Neuronal stem cell (in vitro differentiated cells): ENCODE results near the gene TAC3.
"Not testable (repeated sequence)": the region's sequence is repeated elsewhere in the genome, so short reads cannot be mapped to it uniquely, and the experiment has no call there.

Experiments
- DNase-seq: peaks from one replicate; pipeline ENCODE4 v3.0.0-alpha.2; 2013; ENCODE audit warnings: low spot score
- H2AFZ ChIP-seq: one replicate; pipeline ENCODE4 v1.6.1; 2013; ENCODE audit warnings: mild to moderate bottlenecking, low read length, inconsistent platforms
- H2AK5ac ChIP-seq: 2 replicates; pipeline ENCODE4 v1.6.1; 2013; ENCODE audit warnings: low read depth, mild to moderate bottlenecking, inconsistent platforms, low read length, moderate library complexity, mixed read lengths
- H2BK120ac ChIP-seq: 2 replicates; pipeline ENCODE4 v1.6.1; 2013; ENCODE audit warnings: low read depth, mild to moderate bottlenecking, inconsistent platforms, low read length, moderate library complexity, mixed read lengths
- H2BK12ac ChIP-seq: one replicate; pipeline ENCODE4 v1.6.1; 2013; ENCODE audit warnings: low read length, inconsistent platforms
- H2BK15ac ChIP-seq: 2 replicates; pipeline ENCODE4 v1.6.1; 2013; ENCODE audit warnings: mild to moderate bottlenecking, low read length, inconsistent platforms, mixed read lengths
- H2BK5ac ChIP-seq: one replicate; pipeline ENCODE4 v1.6.1; 2013; ENCODE audit warnings: inconsistent platforms, mild to moderate bottlenecking, low read length, moderate library complexity
- H3K14ac ChIP-seq: one replicate; pipeline ENCODE4 v1.6.1; 2013; ENCODE audit warnings: low read length, inconsistent platforms
- H3K18ac ChIP-seq: 2 replicates; pipeline ENCODE4 v1.6.1; 2013; ENCODE audit warnings: low read length, inconsistent platforms
- H3K23ac ChIP-seq: 2 replicates; pipeline ENCODE4 v1.6.1; 2013; ENCODE audit warnings: low read depth, mild to moderate bottlenecking, mixed read lengths, low read length, inconsistent platforms; ENCODE audit not compliant: poor library complexity
- H3K27ac ChIP-seq: replicated peaks from 3 replicates; pipeline ENCODE4 v1.5.1; 2013; ENCODE audit warnings: low read length, inconsistent platforms
- H3K27me3 ChIP-seq, 3 experiments: 2 replicates each; pipeline ENCODE4 v1.6.1; 2013; ENCODE audit warnings: low read length in 3 of 3, mild to moderate bottlenecking in 2 of 3, inconsistent platforms in 1 of 3, low read depth in 1 of 3, mixed read lengths in 1 of 3, moderate library complexity in 1 of 3; ENCODE audit not compliant: control insufficient read depth in 3 of 3, insufficient read depth in 3 of 3
- H3K36me3 ChIP-seq, 2 donors: replicated peaks in 1 of 2; 2 replicates each; pipeline ENCODE4 v1.6.1; 2013; ENCODE audit warnings: low read length in 2 of 2; ENCODE audit not compliant: control insufficient read depth in 2 of 2, insufficient read depth in 2 of 2
- H3K4ac ChIP-seq: 2 replicates; pipeline ENCODE4 v1.6.1; 2013; ENCODE audit warnings: inconsistent platforms, mild to moderate bottlenecking, low read length, moderate library complexity
- H3K4me1 ChIP-seq, 2 donors: 1 replicate in 1 of 2; 2 replicates in 1 of 2; pipeline ENCODE4 v1.6.1; 2013; ENCODE audit warnings: low read length in 2 of 2, low read depth in 1 of 2; ENCODE audit not compliant: control insufficient read depth in 2 of 2, insufficient read depth in 1 of 2
- H3K4me2 ChIP-seq: one replicate; pipeline ENCODE4 v1.6.1; 2013; ENCODE audit warnings: mild to moderate bottlenecking, low read length, inconsistent platforms; ENCODE audit not compliant: insufficient read depth, poor library complexity, severe bottlenecking
- H3K4me3 ChIP-seq, 2 donors: 2 replicates each; pipeline ENCODE4 v1.5.1; 2013; ENCODE audit warnings: low read length in 2 of 2, mild to moderate bottlenecking in 2 of 2, inconsistent platforms in 1 of 2, moderate library complexity in 1 of 2
- H3K79me1 ChIP-seq: one replicate; pipeline ENCODE4 v1.6.1; 2013; ENCODE audit warnings: low read depth, mild to moderate bottlenecking, inconsistent platforms, low read length, moderate library complexity
- H3K9ac ChIP-seq: one replicate; pipeline ENCODE4 v1.6.1; 2013; ENCODE audit warnings: mild to moderate bottlenecking, low read depth, low read length, inconsistent platforms; ENCODE audit not compliant: poor library complexity
- H3K9me3 ChIP-seq, 2 donors: replicated peaks in 1 of 2; 2 replicates each; pipeline versions ENCODE3 to v1.6.1; 2013; ENCODE audit warnings: low read length in 2 of 2, mild to moderate bottlenecking in 2 of 2, inconsistent platforms in 1 of 2, low read depth in 1 of 2, mixed read lengths in 1 of 2, moderate library complexity in 1 of 2; ENCODE audit not compliant: control insufficient read depth in 2 of 2, insufficient read depth in 1 of 2
- H4K8ac ChIP-seq: one replicate; pipeline ENCODE4 v1.6.1; 2013; ENCODE audit warnings: low read depth, mild to moderate bottlenecking, inconsistent platforms, low read length, moderate library complexity
- H4K91ac ChIP-seq: one replicate; pipeline ENCODE4 v1.6.1; 2013; ENCODE audit warnings: low read length, low read depth, mild to moderate bottlenecking, inconsistent platforms; ENCODE audit not compliant: poor library complexity
- WGBS, 2 donors: extraction: QIAGEN DNeasy Blood & Tissue Kit; methylation state at CpG; one replicate each; pipeline ENCODE4 v1.1.7; 2013; ENCODE audit warnings: missing lambda C conversion rate in 2 of 2, mixed read lengths in 1 of 2; ENCODE audit not compliant: insufficient read length in 2 of 2, insufficient replicate concordance in 1 of 2; ENCODE audit errors: extremely low coverage in 2 of 2; 5-methylcytosine and 5-hydroxymethylcytosine counted together

The TAC3 gene

GRCh38 chr12:57022324-57022723, 6.0 kb upstream of the TAC3 start:
- H2BK120ac ChIP-seq, H3K23ac ChIP-seq, H2BK15ac ChIP-seq, H3K27ac ChIP-seq, H3K4me3 ChIP-seq, H2AFZ ChIP-seq, H3K18ac ChIP-seq, DNase-seq, H3K9me3 ChIP-seq, H3K4me1 ChIP-seq, H3K4ac ChIP-seq, H3K4me2 ChIP-seq, H2BK12ac ChIP-seq, H2AK5ac ChIP-seq, H3K14ac ChIP-seq, H2BK5ac ChIP-seq, H3K9ac ChIP-seq, H3K79me1 ChIP-seq, H4K91ac ChIP-seq, H3K36me3 ChIP-seq, H4K8ac ChIP-seq: not testable (repeated sequence)
- no CpG with 5 or more reads among the region's 5 CpGs for WGBS, 2 donors
- peaks cover 0 to 55% (median 0%) of the 10 kb centered on the region in 3 experiments for H3K27me3 ChIP-seq

- Histone ChIP-seq H4K8ac (no peak overlapping the region), H2BK5ac (no peak overlapping the region), H4K91ac (no peak overlapping the region), H3K79me1 (no peaks in the 10 kb centered on the region), H3K14ac (no peak overlapping the region), H3K9me3 (no peaks in the 10 kb centered on the region), H2BK12ac (no peak overlapping the region), H3K27me3 (peaks cover 0 to 46% (median 0%) of the 10 kb centered on the region in 3 experiments), H3K27ac (no peak overlapping the region), H2BK120ac (no peak overlapping the region), H3K18ac (no peak overlapping the region), H2AFZ (no peak overlapping the region), H3K9ac (no peak overlapping the region), H3K36me3 (no peaks in the 10 kb centered on the region), H2AK5ac (no peak overlapping the region), H3K4me2 (no peak overlapping the region), H3K4me1 (peaks cover 3 to 4% of the 10 kb centered on the region in 2 donors), H2BK15ac (no peak overlapping the region), H3K4ac (no peak overlapping the region), H3K23ac (no peak overlapping the region), H3K4me3 (no peak overlapping the region)
- DNase-seq, result no peak
- no CpG with 5 or more reads among the region's 9 CpGs for WGBS, 2 donors
Observed at GRCh38 chr12:57019983-57020719, 3.8 kb upstream of the TAC3 start.

- no peak overlapping the region for H3K23ac ChIP-seq
- no CpG with 5 or more reads among the region's 1 CpG for WGBS, 2 donors
- no peak overlapping the region for H2AK5ac ChIP-seq
- H2BK12ac ChIP-seq, result no peak overlapping the region
- no peak overlapping the region for H2BK5ac ChIP-seq
- H4K91ac ChIP-seq, result no peak overlapping the region
- H3K4ac ChIP-seq, result no peak overlapping the region
- H2AFZ ChIP-seq, result no peak overlapping the region
- no peaks in the 10 kb centered on the region for H3K79me1 ChIP-seq
- H3K36me3 ChIP-seq, result no peaks in the 10 kb centered on the region
- no peak overlapping the region for H2BK15ac ChIP-seq
- no peak overlapping the region for H3K18ac ChIP-seq
- H3K4me1 ChIP-seq, result peaks cover 3 to 4% of the 10 kb centered on the region in 2 donors
- H3K9ac ChIP-seq, result no peak overlapping the region
- no peak overlapping the region for H3K14ac ChIP-seq
- no peaks in the 10 kb centered on the region for H3K9me3 ChIP-seq
- no peak overlapping the region for H3K27ac ChIP-seq
- no peak overlapping the region for H3K4me2 ChIP-seq
- peaks cover 0 to 50% (median 0%) of the 10 kb centered on the region in 3 experiments for H3K27me3 ChIP-seq
- no peak overlapping the region for H2BK120ac ChIP-seq
- no peak overlapping the region for H3K4me3 ChIP-seq
- no peak for DNase-seq
- H4K8ac ChIP-seq, result no peak overlapping the region
Observed at GRCh38 chr12:57018906-57019305, 2.6 kb upstream of the TAC3 start.

- H3K27me3 ChIP-seq, result peaks cover 0 to 56% (median 0%) of the 10 kb centered on the region in 3 experiments
- not testable (repeated sequence) for H3K4me3 ChIP-seq, H2AFZ ChIP-seq, H3K4ac ChIP-seq, H2AK5ac ChIP-seq, H2BK12ac ChIP-seq, H2BK120ac ChIP-seq, DNase-seq, H3K36me3 ChIP-seq, H3K14ac ChIP-seq, H3K18ac ChIP-seq, H3K4me1 ChIP-seq, H3K79me1 ChIP-seq, H2BK5ac ChIP-seq, H3K4me2 ChIP-seq, H3K9ac ChIP-seq, H3K27ac ChIP-seq, H2BK15ac ChIP-seq, H3K23ac ChIP-seq, H4K91ac ChIP-seq, H3K9me3 ChIP-seq, H4K8ac ChIP-seq
- WGBS, 2 donors, result no CpG with 5 or more reads among the region's 5 CpGs
Observed at GRCh38 chr12:57018353-57018752, 2.0 kb upstream of the TAC3 start.
